Fibroblast of mammary gland (primary cell): Measurements from ENCODE around the gene IRF2BPL.

ENCODE experiments used
- DNase-seq: peaks from one replicate; pipeline ENCODE4 v3.0.0-alpha.2; 2010; ENCODE audit warnings: low read depth
- H3K4me3 ChIP-seq: 2 replicates; pipeline ENCODE4 v1.5.1; 2011; ENCODE audit warnings: low read depth, mild to moderate bottlenecking, low read length, moderate library complexity; ENCODE audit not compliant: control insufficient read depth
- TF ChIP-seq, protein P1 (sequence below): conservative IDR thresholded peaks from 2 replicates; pipeline ENCODE4 v1.5.1; 2011; ENCODE audit warnings: low read depth, low read length, inconsistent platforms; ENCODE audit not compliant: control insufficient read depth, insufficient read depth

IRF2BPL gene

DNA sequence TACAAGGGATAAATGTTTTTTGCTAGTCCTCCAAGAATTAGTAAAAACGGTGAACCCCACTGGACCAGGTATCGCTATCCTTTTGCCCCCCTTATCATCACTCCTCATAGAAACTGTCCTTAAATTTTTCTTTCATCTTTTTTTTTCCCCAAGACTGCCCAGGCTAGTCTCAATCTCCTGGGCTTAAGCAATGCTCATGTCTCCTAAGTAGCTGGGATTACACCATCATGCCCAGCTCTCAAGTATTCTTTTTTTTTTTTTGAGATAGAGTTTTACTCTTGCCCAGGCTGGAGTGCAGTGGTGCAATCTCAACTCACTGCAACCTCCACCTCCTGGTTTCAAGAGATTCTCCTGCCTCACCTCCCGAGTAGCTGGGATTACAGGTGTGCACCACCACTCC lies 9.7 kb downstream of the IRF2BPL start:
- no peak for DNase-seq
- H3K4me3 ChIP-seq: no peak overlapping the region
- TF ChIP-seq, protein P1, sequence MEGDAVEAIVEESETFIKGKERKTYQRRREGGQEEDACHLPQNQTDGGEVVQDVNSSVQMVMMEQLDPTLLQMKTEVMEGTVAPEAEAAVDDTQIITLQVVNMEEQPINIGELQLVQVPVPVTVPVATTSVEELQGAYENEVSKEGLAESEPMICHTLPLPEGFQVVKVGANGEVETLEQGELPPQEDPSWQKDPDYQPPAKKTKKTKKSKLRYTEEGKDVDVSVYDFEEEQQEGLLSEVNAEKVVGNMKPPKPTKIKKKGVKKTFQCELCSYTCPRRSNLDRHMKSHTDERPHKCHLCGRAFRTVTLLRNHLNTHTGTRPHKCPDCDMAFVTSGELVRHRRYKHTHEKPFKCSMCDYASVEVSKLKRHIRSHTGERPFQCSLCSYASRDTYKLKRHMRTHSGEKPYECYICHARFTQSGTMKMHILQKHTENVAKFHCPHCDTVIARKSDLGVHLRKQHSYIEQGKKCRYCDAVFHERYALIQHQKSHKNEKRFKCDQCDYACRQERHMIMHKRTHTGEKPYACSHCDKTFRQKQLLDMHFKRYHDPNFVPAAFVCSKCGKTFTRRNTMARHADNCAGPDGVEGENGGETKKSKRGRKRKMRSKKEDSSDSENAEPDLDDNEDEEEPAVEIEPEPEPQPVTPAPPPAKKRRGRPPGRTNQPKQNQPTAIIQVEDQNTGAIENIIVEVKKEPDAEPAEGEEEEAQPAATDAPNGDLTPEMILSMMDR: no peak

DNA sequence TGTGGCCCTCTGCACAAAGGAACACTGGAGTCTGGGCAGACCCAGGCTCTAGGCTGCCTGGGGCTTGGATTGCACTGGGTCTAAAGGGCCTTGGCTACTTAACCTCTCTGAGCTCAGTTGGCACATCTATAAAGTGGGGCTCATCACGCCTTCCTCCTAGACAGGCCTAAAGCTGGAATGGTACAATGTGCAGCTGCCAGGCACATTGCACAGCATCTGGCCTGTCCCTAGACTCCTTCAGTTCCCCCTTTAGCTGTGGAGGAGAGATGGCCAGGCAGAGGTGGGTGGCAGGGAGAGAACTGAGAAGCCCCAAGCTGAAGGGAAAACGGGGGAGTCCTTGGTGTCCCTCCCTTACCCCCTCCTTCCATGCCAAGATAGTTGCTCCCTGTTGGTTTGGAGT lies 10.8 kb downstream of the IRF2BPL start:
- no peak for DNase-seq
- TF ChIP-seq, protein P1: no peak
- no peak overlapping the region for H3K4me3 ChIP-seq

DNA sequence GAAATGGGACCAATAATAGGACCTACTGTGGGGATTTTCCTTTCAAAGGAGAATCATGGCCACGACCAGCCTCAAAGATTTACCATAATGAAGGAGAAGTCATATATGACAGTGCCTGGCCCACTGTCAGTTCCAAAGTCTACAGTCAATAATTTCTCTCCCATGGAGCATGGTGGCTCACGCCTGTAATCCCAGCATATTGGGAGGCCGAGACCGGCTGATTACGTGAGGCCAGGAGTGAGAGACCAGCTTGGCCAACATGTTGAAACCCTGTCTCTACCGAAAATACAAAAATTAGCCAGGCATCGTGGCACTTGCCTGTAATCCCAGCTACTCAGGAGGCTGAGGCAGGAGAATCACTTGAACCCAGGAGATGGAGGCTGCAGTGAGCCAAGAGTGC lies 13.8 kb downstream of the IRF2BPL start:
- TF ChIP-seq, protein P1: no peak
- H3K4me3 ChIP-seq: no peak overlapping the region
- no peak for DNase-seq

DNA sequence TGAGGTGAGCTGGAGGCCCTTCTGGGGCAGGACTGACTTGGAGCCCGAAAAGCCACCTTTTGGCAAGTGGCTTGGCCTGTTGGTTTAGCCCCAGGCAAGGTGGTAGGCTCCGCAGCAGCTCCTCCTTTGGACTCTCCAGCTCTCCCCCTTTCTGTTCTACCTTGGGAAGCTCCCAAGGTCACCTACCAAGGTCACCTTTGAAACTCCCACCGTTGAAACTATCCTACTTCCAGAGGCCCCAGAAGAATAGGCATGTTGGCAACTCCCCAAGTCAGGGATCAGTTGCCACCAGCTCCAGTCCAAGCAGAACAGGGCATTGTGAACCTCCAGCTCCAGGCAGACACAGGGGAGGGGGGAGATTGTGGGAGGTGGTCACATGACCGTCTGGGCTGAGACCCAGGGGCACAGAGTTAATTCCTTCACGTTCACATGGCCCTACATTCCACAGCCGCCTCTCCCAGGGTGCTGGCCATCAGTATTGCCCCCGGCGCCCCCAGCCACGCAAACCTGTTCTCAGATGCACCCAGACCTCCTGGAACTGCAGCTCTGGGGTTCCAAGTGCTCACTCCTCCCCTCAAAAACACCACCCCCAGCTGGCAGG lies 14.4 kb downstream of the IRF2BPL start:
- TF ChIP-seq, protein P1: no peak
- no peak for DNase-seq
- no peak overlapping the region for H3K4me3 ChIP-seq

DNA sequence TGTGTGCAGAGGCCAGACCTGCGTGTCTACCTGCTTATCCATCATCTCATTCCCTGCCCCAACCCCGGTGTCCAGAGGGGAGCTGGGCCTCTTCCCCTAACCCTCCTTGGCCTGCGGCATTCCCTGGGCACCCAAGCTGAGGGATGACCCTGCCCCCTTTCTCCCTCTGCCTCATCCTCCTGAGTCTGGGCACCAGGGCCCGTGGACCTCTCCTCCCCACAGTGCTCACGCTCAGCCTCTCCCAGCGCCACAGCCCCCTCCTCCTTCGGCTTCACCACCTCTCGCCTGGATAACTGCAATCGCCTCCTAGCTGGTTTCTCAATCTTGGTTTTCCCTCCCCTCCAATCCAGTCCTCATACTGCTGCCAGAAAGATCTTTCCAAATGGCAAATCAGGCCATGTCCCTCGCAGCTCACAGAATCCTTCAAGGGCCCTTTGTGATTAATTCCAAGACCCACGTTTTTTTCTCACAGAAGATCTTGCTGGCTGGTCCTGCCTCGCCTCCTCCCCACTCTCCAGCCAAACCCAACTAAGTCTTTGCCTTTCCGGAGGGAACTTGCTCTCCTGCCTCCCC lies 16.2 kb downstream of the IRF2BPL start:
- H3K4me3 ChIP-seq: no peak overlapping the region
- TF ChIP-seq, protein P1: no peak

DNA sequence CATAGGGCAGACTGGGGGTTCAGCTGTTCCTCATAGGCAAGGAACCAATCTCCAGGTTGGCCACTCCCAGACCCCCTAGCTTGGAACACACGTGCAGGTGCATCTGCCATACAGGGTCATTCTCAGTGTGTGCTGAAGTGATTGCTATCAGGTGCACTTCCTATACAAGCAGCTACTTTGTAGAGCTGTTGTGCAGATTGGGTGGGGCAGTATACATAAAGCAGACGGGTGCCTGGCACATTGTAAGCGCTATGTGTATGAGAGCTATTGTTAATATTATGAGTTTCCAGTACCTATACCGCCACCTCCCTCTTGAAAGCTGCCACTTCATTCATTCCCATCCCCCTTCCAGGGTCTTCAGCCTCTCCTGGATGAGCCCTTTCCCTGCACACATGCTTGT lies 17.3 kb downstream of the IRF2BPL start:
- DNase-seq: no peak

More for the DNA sequence above, 16.2 kb downstream of the IRF2BPL start:
- no peak for DNase-seq

More for the DNA sequence above, 17.3 kb downstream of the IRF2BPL start:
- no peak overlapping the region for H3K4me3 ChIP-seq
- TF ChIP-seq, protein P1: no peak
